ENCODE results near the gene SPDEF. TPM values are rescaled to one million over a fixed set of nuclear protein-coding genes. Genes with fewer than 3 reads are reported as not detected.
A peak's percentile ranks its signal among the peaks of the same experiment; 100 is the strongest.

Gene SPDEF
- total RNA-seq, 1 experiment from 2014 or later: 0.85 TPM

GRCh38 chr6:34569361-34569973, 13.3 kb upstream of the SPDEF start:
- CTCF ChIA-PET: no interaction called here
- H3K27ac ChIP-seq: no peak overlapping the region
- H3K36me3 ChIP-seq (ENCODE audit: low read depth): no peaks in the 10 kb centered on the region
- H3F3A ChIP-seq (ENCODE audit: insufficient read depth, low read depth): peaks cover 30% of the 10 kb centered on the region; the same call in 1 of the 2 replicates
- H3K4me1 ChIP-seq (replicated peaks; ENCODE audit: insufficient read depth): peaks cover 24% of the 10 kb centered on the region
- POLR2A ChIA-PET (ENCODE audit: unreplicated experiment): interaction anchor here (0.7 kb wide), 1 partner anchor 872 kb away, joined by 3 read pairs; no protein-coding TSS in a partner anchor
- no peaks in the 10 kb centered on the region for H3K27me3 ChIP-seq (ENCODE audit: insufficient read depth, low read depth)
- intact Hi-C loops (cut with micrococcal nuclease; ENCODE audit: unreplicated experiment): no loop called here
- H3K9me2 ChIP-seq (ENCODE audit: insufficient read depth): no peaks in the 10 kb centered on the region
- no peaks in the 10 kb centered on the region for H3K9me3 ChIP-seq (ENCODE audit: insufficient read depth, low read depth)
- TF ChIP-seq, protein P1, sequence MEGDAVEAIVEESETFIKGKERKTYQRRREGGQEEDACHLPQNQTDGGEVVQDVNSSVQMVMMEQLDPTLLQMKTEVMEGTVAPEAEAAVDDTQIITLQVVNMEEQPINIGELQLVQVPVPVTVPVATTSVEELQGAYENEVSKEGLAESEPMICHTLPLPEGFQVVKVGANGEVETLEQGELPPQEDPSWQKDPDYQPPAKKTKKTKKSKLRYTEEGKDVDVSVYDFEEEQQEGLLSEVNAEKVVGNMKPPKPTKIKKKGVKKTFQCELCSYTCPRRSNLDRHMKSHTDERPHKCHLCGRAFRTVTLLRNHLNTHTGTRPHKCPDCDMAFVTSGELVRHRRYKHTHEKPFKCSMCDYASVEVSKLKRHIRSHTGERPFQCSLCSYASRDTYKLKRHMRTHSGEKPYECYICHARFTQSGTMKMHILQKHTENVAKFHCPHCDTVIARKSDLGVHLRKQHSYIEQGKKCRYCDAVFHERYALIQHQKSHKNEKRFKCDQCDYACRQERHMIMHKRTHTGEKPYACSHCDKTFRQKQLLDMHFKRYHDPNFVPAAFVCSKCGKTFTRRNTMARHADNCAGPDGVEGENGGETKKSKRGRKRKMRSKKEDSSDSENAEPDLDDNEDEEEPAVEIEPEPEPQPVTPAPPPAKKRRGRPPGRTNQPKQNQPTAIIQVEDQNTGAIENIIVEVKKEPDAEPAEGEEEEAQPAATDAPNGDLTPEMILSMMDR (conservative IDR thresholded peaks at IDR 0.05): no peak
- TF ChIP-seq EZH2 (IDR thresholded peaks at IDR 0.05; ENCODE audit: low read depth): no peak
- H3K79me2 ChIP-seq (ENCODE audit: low read depth): no peaks in the 10 kb centered on the region
- H3K4me3 ChIP-seq: no peak overlapping the region
- H4K20me1 ChIP-seq (ENCODE audit: insufficient read depth): no peaks in the 10 kb centered on the region
- no peak overlapping the region for H2AFZ ChIP-seq
- no peak for DNase-seq
- H3K4me2 ChIP-seq: no peak overlapping the region
- no TSS peak for BruUV-seq (replicated peaks)

- intact Hi-C loops (cut with micrococcal nuclease; ENCODE audit: unreplicated experiment): no loop called here
- ChIA-PET POLR2A (ENCODE audit: unreplicated experiment) (interaction anchor here (0.7 kb wide), 1 partner anchor 871 kb away, joined by 3 read pairs; no protein-coding TSS in a partner anchor), CTCF (no interaction called here)
- Histone ChIP-seq H3F3A (ENCODE audit: insufficient read depth, low read depth) (peaks cover 30% of the 10 kb centered on the region; the same call in 1 of the 2 replicates), H3K27ac (peak overlapping the region; percentile 80), H3K9me3 (ENCODE audit: insufficient read depth, low read depth) (no peaks in the 10 kb centered on the region), H4K20me1 (ENCODE audit: insufficient read depth) (no peaks in the 10 kb centered on the region), H3K27me3 (ENCODE audit: insufficient read depth, low read depth) (no peaks in the 10 kb centered on the region), H3K9me2 (ENCODE audit: insufficient read depth) (no peaks in the 10 kb centered on the region), H3K4me1 (replicated peaks; ENCODE audit: insufficient read depth) (peaks cover 24% of the 10 kb centered on the region), H3K79me2 (ENCODE audit: low read depth) (no peaks in the 10 kb centered on the region), H3K36me3 (ENCODE audit: low read depth) (no peaks in the 10 kb centered on the region), H2AFZ (peak overlapping the region; percentile 63; the same call in 1 of the 2 replicates), H3K4me2 (peak overlapping the region; percentile 57), H3K4me3 (no peak overlapping the region)
- no TSS peak for BruUV-seq (replicated peaks)
- TF ChIP-seq EZH2 (IDR thresholded peaks at IDR 0.05; ENCODE audit: low read depth): no peak
- TF ChIP-seq, protein P1 (conservative IDR thresholded peaks at IDR 0.05): no peak
- peak; percentile 66 to 83 for DNase-seq
These were observed 12.4 kb upstream of the SPDEF start for GRCh38 chr6:34568341-34569201.

- Histone ChIP-seq H2AFZ (no peak overlapping the region), H3F3A (ENCODE audit: insufficient read depth, low read depth) (peaks cover 30% of the 10 kb centered on the region; the same call in 1 of the 2 replicates), H3K4me2 (no peak overlapping the region), H3K27ac (peak overlapping the region; percentile 80), H3K79me2 (ENCODE audit: low read depth) (no peaks in the 10 kb centered on the region), H3K36me3 (ENCODE audit: low read depth) (no peaks in the 10 kb centered on the region), H3K9me3 (ENCODE audit: insufficient read depth, low read depth) (no peaks in the 10 kb centered on the region), H3K4me3 (no peak overlapping the region), H4K20me1 (ENCODE audit: insufficient read depth) (no peaks in the 10 kb centered on the region), H3K27me3 (ENCODE audit: insufficient read depth, low read depth) (no peaks in the 10 kb centered on the region), H3K9me2 (ENCODE audit: insufficient read depth) (no peaks in the 10 kb centered on the region), H3K4me1 (replicated peaks; ENCODE audit: insufficient read depth) (peaks cover 24% of the 10 kb centered on the region)
- no peak for TF ChIP-seq EZH2 (IDR thresholded peaks at IDR 0.05; ENCODE audit: low read depth)
- TF ChIP-seq, protein P1 (conservative IDR thresholded peaks at IDR 0.05): no peak
- POLR2A ChIA-PET (ENCODE audit: unreplicated experiment): no interaction called here
- no TSS peak for BruUV-seq (replicated peaks)
- intact Hi-C loops (cut with micrococcal nuclease; ENCODE audit: unreplicated experiment): no loop called here
- CTCF ChIA-PET: interaction anchor here (0.6 kb wide), 1 partner anchor 519 kb away, joined by 3 read pairs; no protein-coding TSS in a partner anchor
- DNase-seq: no peak
These were observed 10.9 kb upstream of the SPDEF start for GRCh38 chr6:34566830-34567546.
